ENCODE results near the gene PTPN5. TPM values are rescaled to one million over a fixed set of nuclear protein-coding genes. Genes with fewer than 3 reads are reported as not detected.

PTPN5 gene
- total RNA-seq, 1 donor from 2014 or later, result 0.47 TPM

- Histone ChIP-seq H3K27me3 (ENCODE audit: low read depth) (peaks cover 27% of the 10 kb centered on the region), H3K4me1 (no peaks in the 10 kb centered on the region), H3K9me3 (replicated peaks) (no peaks in the 10 kb centered on the region), H3K4me3 (no peak overlapping the region), H3K36me3 (no peaks in the 10 kb centered on the region), H3K27ac (replicated peaks) (no peak overlapping the region)
- intact Hi-C loops (cut with micrococcal nuclease), result no loop called here
- no peak for DNase-seq
- TF ChIP-seq CTCF (IDR thresholded peaks at IDR 0.05; ENCODE audit: borderline replicate concordance), result no peak
Measured at GRCh38 chr11:18776324-18776723, 15.3 kb downstream of the PTPN5 start.

GRCh38 chr11:18775492-18776292, 15.9 kb downstream of the PTPN5 start:
- H3K9me3 ChIP-seq (replicated peaks), result no peaks in the 10 kb centered on the region
- no peaks in the 10 kb centered on the region for H3K4me1 ChIP-seq
- H3K36me3 ChIP-seq, result no peaks in the 10 kb centered on the region
- intact Hi-C loops (cut with micrococcal nuclease), result no loop called here
- peak; percentile 69 for TF ChIP-seq CTCF (IDR thresholded peaks at IDR 0.05; ENCODE audit: borderline replicate concordance)
- DNase-seq, result peak; percentile 28
- peaks cover 31% of the 10 kb centered on the region for H3K27me3 ChIP-seq (ENCODE audit: low read depth)
- no peak overlapping the region for H3K4me3 ChIP-seq
- H3K27ac ChIP-seq (replicated peaks), result no peak overlapping the region

GRCh38 chr11:18774801-18775200, 16.8 kb downstream of the PTPN5 start:
- peaks cover 31% of the 10 kb centered on the region for H3K27me3 ChIP-seq (ENCODE audit: low read depth)
- TF ChIP-seq CTCF (IDR thresholded peaks at IDR 0.05; ENCODE audit: borderline replicate concordance), result no peak
- H3K27ac ChIP-seq (replicated peaks), result no peak overlapping the region
- intact Hi-C loops (cut with micrococcal nuclease), result no loop called here
- H3K4me3 ChIP-seq, result no peak overlapping the region
- no peaks in the 10 kb centered on the region for H3K9me3 ChIP-seq (replicated peaks)
- no peaks in the 10 kb centered on the region for H3K4me1 ChIP-seq
- no peak for DNase-seq
- H3K36me3 ChIP-seq, result no peaks in the 10 kb centered on the region

- H3K36me3 ChIP-seq, result no peaks in the 10 kb centered on the region
- no peak for TF ChIP-seq CTCF (IDR thresholded peaks at IDR 0.05; ENCODE audit: borderline replicate concordance)
- intact Hi-C loops (cut with micrococcal nuclease), result no loop called here
Measured at GRCh38 chr11:18773681-18774080, 17.9 kb downstream of the PTPN5 start.

DNA sequence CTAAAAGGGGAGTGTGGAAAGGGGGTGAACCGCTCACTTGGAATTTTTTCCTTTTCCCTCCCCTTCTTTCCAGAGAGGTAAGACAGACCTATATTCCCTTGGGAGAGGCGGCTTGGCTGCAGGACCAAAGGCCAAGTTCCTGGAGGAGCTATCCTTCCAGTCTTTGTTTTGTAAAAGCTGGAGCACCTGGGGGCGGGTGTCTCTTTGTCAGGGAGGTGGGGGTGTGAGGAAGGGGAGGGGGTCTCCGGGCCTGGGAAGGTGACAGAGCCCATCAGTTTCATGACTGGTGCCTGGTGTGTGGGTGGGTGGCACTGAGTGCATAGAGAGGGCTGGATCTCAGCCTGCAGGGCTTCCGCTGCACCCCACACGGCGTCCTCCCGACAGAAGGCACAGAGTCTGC, 18.5 kb downstream of the PTPN5 start:
- intact Hi-C loops (cut with micrococcal nuclease), result no loop called here
- Histone ChIP-seq H3K27ac (replicated peaks) (no peak overlapping the region), H3K27me3 (ENCODE audit: low read depth) (peaks cover 31% of the 10 kb centered on the region), H3K36me3 (no peaks in the 10 kb centered on the region), H3K4me1 (no peaks in the 10 kb centered on the region), H3K4me3 (no peak overlapping the region), H3K9me3 (replicated peaks) (no peaks in the 10 kb centered on the region)
- DNase-seq, result no peak
- TF ChIP-seq CTCF (IDR thresholded peaks at IDR 0.05; ENCODE audit: borderline replicate concordance), result no peak

More at GRCh38 chr11:18773681-18774080, 17.9 kb downstream of the PTPN5 start:
- Histone ChIP-seq H3K27me3 (ENCODE audit: low read depth) (peaks cover 31% of the 10 kb centered on the region), H3K9me3 (replicated peaks) (no peaks in the 10 kb centered on the region), H3K4me3 (no peak overlapping the region), H3K27ac (replicated peaks) (no peak overlapping the region), H3K4me1 (no peaks in the 10 kb centered on the region)
- no peak for DNase-seq
